GM21717 (cell line): ENCODE results near the gene ZNF296.
A peak's percentile ranks its signal among the peaks of the same experiment; 100 is the strongest.

ENCODE experiments used
- ATAC-seq: cut with Tn5 transposase; IDR thresholded peaks from one replicate; pipeline ENCODE4 v1.9.1; 2021; ENCODE audit warnings: mild to moderate bottlenecking, moderate library complexity; ENCODE audit not compliant: unreplicated experiment

The ZNF296 gene

GRCh38 chr19:45063851-45064801, 12.2 kb downstream of the ZNF296 start:
- ATAC-seq, result no peak

GRCh38 chr19:45061965-45062364, 14.3 kb downstream of the ZNF296 start:
- ATAC-seq, result no peak

GRCh38 chr19:45059258-45059965, 16.9 kb downstream of the ZNF296 start:
- no peak for ATAC-seq

- no peak for ATAC-seq
Observed at GRCh38 chr19:45058622-45059159, 17.6 kb downstream of the ZNF296 start.

GRCh38 chr19:45057444-45057843, 18.8 kb downstream of the ZNF296 start:
- no peak for ATAC-seq

- ATAC-seq, result no peak
Observed at GRCh38 chr19:45056831-45057230, 19.4 kb downstream of the ZNF296 start.

- ATAC-seq, result no peak
Observed at GRCh38 chr19:45051929-45052579, 24.2 kb downstream of the ZNF296 start.

GRCh38 chr19:45050036-45050435, 26.2 kb downstream of the ZNF296 start:
- no peak for ATAC-seq

GRCh38 chr19:45049073-45049736, 27.1 kb downstream of the ZNF296 start:
- no peak for ATAC-seq

- ATAC-seq, result no peak
Observed at GRCh38 chr19:45047188-45047797, 29.0 kb downstream of the ZNF296 start.

- ATAC-seq, result no peak
Observed at GRCh38 chr19:45046355-45046754, 29.9 kb downstream of the ZNF296 start.

GRCh38 chr19:45045671-45046353, 30.5 kb downstream of the ZNF296 start:
- no peak for ATAC-seq

GRCh38 chr19:45041125-45041524, 35.2 kb downstream of the ZNF296 start:
- ATAC-seq, result no peak

- ATAC-seq, result no peak
Observed at GRCh38 chr19:45040059-45040771, 36.1 kb downstream of the ZNF296 start.

GRCh38 chr19:45038931-45039893, 37.1 kb downstream of the ZNF296 start, which contains the start of gene CLASRP:
Gene CLASRP (plus strand): TSS chr19:45039045. CDS start chr19:45040213, 1,168 bp downstream.
- peak; percentile 63 for ATAC-seq

GRCh38 chr19:45037393-45038169, 38.7 kb downstream of the ZNF296 start:
- ATAC-seq, result no peak

- no peak for ATAC-seq
Observed at GRCh38 chr19:45035755-45036154, 40.5 kb downstream of the ZNF296 start.
